Esophagus (tissue), 2 donors: ENCODE results near the gene HIBCH. TPM values are rescaled to one million over a fixed set of nuclear protein-coding genes. Genes with fewer than 3 reads are reported as not detected.
"Not testable (repeated sequence)": the region's sequence is repeated elsewhere in the genome, so short reads cannot be mapped to it uniquely, and the experiment has no call there.

Experiments used
- H3K27ac ChIP-seq, 2 donors: one replicate each; pipeline ENCODE4 v1.5.1; 2013; ENCODE audit warnings: low read depth in 2 of 2, mild to moderate bottlenecking in 2 of 2, inconsistent platforms in 1 of 2, low read length in 1 of 2, moderate library complexity in 1 of 2
- H3K27me3 ChIP-seq, 2 donors: one replicate each; pipeline ENCODE4 v1.6.1; 2013; ENCODE audit warnings: low read length in 2 of 2, control low read depth in 1 of 2, mild to moderate bottlenecking in 1 of 2; ENCODE audit not compliant: insufficient read depth in 2 of 2, control insufficient read depth in 1 of 2
- H3K36me3 ChIP-seq, 2 donors: one replicate each; pipeline ENCODE4 v1.6.1; 2013; ENCODE audit warnings: low read length in 1 of 2; ENCODE audit not compliant: control insufficient read depth in 2 of 2, insufficient read depth in 2 of 2
- H3K4me1 ChIP-seq, 2 donors: one replicate each; pipeline ENCODE4 v1.6.1; 2013; ENCODE audit warnings: low read length in 1 of 2; ENCODE audit not compliant: control insufficient read depth in 2 of 2, insufficient read depth in 2 of 2
- H3K4me3 ChIP-seq, 2 donors: one replicate each; pipeline ENCODE4 v1.5.1; 2013; ENCODE audit warnings: low read length in 2 of 2, mild to moderate bottlenecking in 2 of 2, low read depth in 1 of 2, moderate library complexity in 1 of 2
- H3K9me3 ChIP-seq, 2 donors: one replicate each; pipeline ENCODE4 v1.6.1; 2013; ENCODE audit warnings: mild to moderate bottlenecking in 2 of 2, low read depth in 1 of 2, low read length in 1 of 2, moderate library complexity in 1 of 2; ENCODE audit not compliant: control insufficient read depth in 2 of 2, insufficient read depth in 1 of 2
- WGBS, 2 donors: extraction: QIAGEN DNeasy Blood & Tissue Kit; methylation state at CpG; one replicate each; pipeline ENCODE4 v1.1.7; 2013; 5-methylcytosine and 5-hydroxymethylcytosine counted together
- polyA plus RNA-seq, 2 donors: library from polyadenylated mRNA; stranded (reverse); fragments of 200-250 nt; gene quantifications; one replicate each; pipeline ENCODE4 v1.2.3, GENCODE V29; 2013
- donor health status: healthy with polysubstance abuse.
- donor health status: Bipolar disorder and iron deficiency.

HIBCH gene
- polyA plus RNA-seq, 2 donors, result 17.5 to 32.4 TPM

DNA sequence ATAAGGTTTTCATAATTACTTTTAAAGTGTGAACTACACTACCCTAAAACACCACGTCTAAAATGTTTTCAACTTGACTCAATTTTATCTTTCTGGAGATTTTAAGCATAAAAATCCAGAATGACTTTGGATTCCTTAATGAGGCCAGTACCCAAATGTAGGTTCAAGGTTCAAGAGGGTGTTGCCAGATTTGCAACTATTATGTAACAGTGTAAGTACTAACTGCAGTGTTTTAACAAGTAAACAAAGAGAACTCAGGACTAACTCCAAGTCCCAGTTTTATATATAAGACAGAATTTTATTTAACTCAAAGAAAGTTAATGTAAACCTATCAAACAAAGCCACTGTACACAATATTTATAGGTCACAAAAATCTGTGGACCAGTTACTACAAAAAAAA lies 5.7 kb downstream of the HIBCH start:
- peaks cover 0 to 6% of the 10 kb centered on the region in 2 donors for H3K4me1 ChIP-seq
- no peak overlapping the region for H3K27ac ChIP-seq
- WGBS, 2 donors, result 66 to 67% methylated on average over 1 of the region's 1 CpG

DNA sequence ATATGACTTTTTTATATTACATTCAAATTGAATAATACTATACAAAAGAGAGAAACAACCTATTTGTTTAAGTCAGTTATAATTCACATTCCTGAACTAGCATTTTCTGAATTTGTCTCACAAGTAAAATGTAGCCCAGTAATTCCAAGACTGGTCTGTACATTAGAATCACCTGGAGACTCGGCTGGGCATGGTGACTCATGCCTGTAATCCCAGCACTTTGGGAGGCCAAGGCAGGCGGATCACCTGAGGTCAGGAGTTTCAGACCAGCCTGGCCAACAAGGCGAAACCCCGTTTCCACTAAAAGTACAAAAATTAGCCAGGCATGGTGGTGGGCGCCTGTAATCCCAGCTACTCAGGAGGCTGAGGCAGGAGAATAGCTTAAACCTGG lies 7.0 kb downstream of the HIBCH start:
- H3K4me3 ChIP-seq, H3K27ac ChIP-seq, H3K9me3 ChIP-seq, H3K27me3 ChIP-seq, H3K4me1 ChIP-seq, H3K36me3 ChIP-seq: not testable (repeated sequence)
- WGBS, 2 donors, result 65 to 71% methylated on average over 5 of the region's 5 CpGs

More for the DNA sequence above, 5.7 kb downstream of the HIBCH start:
- Histone ChIP-seq H3K9me3 (no peaks in the 10 kb centered on the region), H3K27me3 (no peaks in the 10 kb centered on the region), H3K36me3 (peaks cover 0 to 3% of the 10 kb centered on the region in 2 donors), H3K4me3 (no peak overlapping the region)

DNA sequence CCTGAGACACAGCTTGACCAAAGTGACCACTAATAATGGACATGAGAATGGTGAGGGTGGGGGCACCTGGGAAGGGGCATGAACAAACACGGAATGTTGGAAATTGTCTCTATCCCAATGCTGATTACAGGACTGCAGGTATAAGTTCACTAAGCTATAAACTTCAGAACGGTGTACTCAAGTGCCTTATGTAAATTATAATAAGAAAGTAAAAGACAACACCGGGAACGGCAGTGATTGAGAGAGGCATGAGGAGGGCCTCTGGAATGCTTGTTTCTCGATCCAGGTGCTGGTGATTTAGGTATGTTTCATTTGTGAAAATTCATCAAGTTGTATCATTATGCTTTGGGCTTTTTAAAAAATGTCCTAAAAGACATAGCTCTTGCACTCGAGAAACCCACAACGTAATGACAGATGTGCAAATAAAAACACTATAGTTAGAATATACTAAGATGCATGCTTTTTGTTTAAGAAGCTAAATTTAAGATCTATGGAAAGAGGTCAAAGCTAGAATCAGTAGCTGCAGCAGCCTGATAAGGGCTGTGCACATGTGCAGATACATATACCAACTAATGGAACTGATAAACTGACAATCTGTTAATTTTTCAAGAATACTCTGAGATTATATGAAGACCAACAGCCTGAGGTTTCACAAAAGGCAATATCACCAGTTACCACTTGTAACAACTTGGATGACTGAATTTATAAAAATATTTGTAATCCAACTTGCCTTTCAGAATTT lies 7.6 kb downstream of the HIBCH start:
- Histone ChIP-seq H3K4me1 (peaks cover 0 to 2% of the 10 kb centered on the region in 2 donors), H3K9me3 (no peaks in the 10 kb centered on the region), H3K4me3 (no peak overlapping the region), H3K27me3 (no peaks in the 10 kb centered on the region), H3K27ac (no peak overlapping the region), H3K36me3 (peaks cover 0 to 3% of the 10 kb centered on the region in 2 donors)
- WGBS, 2 donors, result 71 to 90% methylated on average over 7 of the region's 7 CpGs

- Histone ChIP-seq H3K27me3 (no peaks in the 10 kb centered on the region), H3K4me3 (no peak overlapping the region), H3K9me3 (no peaks in the 10 kb centered on the region), H3K4me1 (peaks cover 0 to 2% of the 10 kb centered on the region in 2 donors), H3K36me3 (peaks cover 0 to 7% of the 10 kb centered on the region in 2 donors), H3K27ac (no peak overlapping the region)
- 93 to 100% methylated on average over 1 of the region's 1 CpG for WGBS, 2 donors
Measured at GRCh38 chr2:190308031-190308430, 11.6 kb downstream of the HIBCH start.

GRCh38 chr2:190304404-190304803 lies 15.2 kb downstream of the HIBCH start:
- no peaks in the 10 kb centered on the region for H3K9me3 ChIP-seq
- 86 to 89% methylated on average over 5 of the region's 5 CpGs for WGBS, 2 donors
- H3K4me3 ChIP-seq, result no peak overlapping the region
- no peak overlapping the region for H3K27ac ChIP-seq
- H3K36me3 ChIP-seq, result peaks cover 0 to 9% of the 10 kb centered on the region in 2 donors
- H3K4me1 ChIP-seq, result no peaks in the 10 kb centered on the region
- no peaks in the 10 kb centered on the region for H3K27me3 ChIP-seq

- H3K36me3 ChIP-seq, result peaks cover 0 to 9% of the 10 kb centered on the region in 2 donors
- H3K4me3 ChIP-seq, result no peak overlapping the region
- no peaks in the 10 kb centered on the region for H3K4me1 ChIP-seq
- no peaks in the 10 kb centered on the region for H3K9me3 ChIP-seq
- no peak overlapping the region for H3K27ac ChIP-seq
- H3K27me3 ChIP-seq, result no peaks in the 10 kb centered on the region
Measured at GRCh38 chr2:190303647-190304046, 16.0 kb downstream of the HIBCH start.

GRCh38 chr2:190302052-190302451 lies 17.6 kb downstream of the HIBCH start:
- no peak overlapping the region for H3K27ac ChIP-seq
- WGBS, 2 donors, result 83 to 89% methylated on average over 1 of the region's 1 CpG
- peaks cover 0 to 9% of the 10 kb centered on the region in 2 donors for H3K36me3 ChIP-seq
- H3K4me3 ChIP-seq, result no peak overlapping the region
- H3K4me1 ChIP-seq, result no peaks in the 10 kb centered on the region
- no peaks in the 10 kb centered on the region for H3K9me3 ChIP-seq
- no peaks in the 10 kb centered on the region for H3K27me3 ChIP-seq

DNA sequence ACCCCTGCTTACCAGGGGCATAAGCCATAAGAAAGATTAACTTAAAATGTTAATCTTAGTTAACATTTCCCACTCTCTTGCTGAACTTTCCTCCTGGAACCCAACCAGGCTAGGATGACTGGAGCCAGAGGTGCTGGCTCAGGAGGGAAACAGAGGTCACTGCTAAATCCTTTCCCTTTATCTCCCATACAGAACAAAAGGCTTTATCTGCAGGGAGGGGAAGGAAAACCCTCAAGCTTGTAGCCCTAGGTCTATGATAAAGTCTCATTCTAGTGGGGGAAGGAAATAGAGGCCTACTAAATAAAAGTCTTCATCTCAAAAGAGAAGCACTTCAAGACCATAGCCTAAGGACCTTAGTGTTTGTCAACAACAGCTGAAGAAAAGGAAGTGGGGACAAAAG lies 18.6 kb downstream of the HIBCH start:
- Histone ChIP-seq H3K9me3 (no peaks in the 10 kb centered on the region), H3K4me3 (no peak overlapping the region), H3K27me3 (no peaks in the 10 kb centered on the region), H3K27ac (no peak overlapping the region), H3K4me1 (no peaks in the 10 kb centered on the region), H3K36me3 (peaks cover 0 to 5% of the 10 kb centered on the region in 2 donors)

DNA sequence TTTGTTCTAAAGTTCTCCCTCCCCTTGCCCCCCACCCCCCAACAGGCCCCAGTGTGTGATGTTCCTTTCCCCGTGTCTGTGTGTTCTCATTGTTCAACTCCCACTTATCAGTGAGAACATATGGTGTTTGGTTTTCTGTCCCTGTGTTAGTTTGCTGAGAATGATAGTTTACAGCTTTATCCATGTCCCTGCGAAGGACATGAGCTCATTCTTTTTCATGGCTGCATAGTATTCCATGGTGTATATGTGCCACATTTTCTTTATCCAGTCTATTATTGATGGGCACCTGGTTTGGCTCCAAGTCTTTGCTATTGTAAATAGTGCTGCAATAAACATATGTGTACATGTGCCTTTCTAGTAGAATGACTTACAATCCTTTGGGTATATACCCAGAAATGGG lies 21.7 kb downstream of the HIBCH start:
- H3K4me3 ChIP-seq, H3K36me3 ChIP-seq: not testable (repeated sequence)

GRCh38 chr2:190283783-190284182 lies 35.8 kb downstream of the HIBCH start:
- H3K27me3 ChIP-seq, result no peaks in the 10 kb centered on the region
- H3K4me1 ChIP-seq, result peaks cover 0 to 2% of the 10 kb centered on the region in 2 donors
- WGBS, 2 donors, result 48 to 75% methylated on average over 2 of the region's 2 CpGs
- H3K4me3 ChIP-seq, result no peak overlapping the region
- H3K27ac ChIP-seq, result no peak overlapping the region
- H3K9me3 ChIP-seq, result no peaks in the 10 kb centered on the region
- H3K36me3 ChIP-seq, result peaks cover 0 to 3% of the 10 kb centered on the region in 2 donors

More for the DNA sequence above, 21.7 kb downstream of the HIBCH start:
- H3K27ac ChIP-seq, H3K9me3 ChIP-seq, H3K27me3 ChIP-seq, H3K4me1 ChIP-seq: not testable (repeated sequence)
- whole genome bisulfite sequencing, 2 donors, result 94 to 97% methylated on average over 2 of the region's 2 CpGs
